Transverse colon (tissue), 4 donors: Measurements from ENCODE around the gene IL7R.

Experiments used
- CTCF ChIP-seq, 5 experiments: fragments of 200-600 bp in 3 of 5; fragments of 450-650 bp in 2 of 5; sonication (generic) in 3 of 5; IDR thresholded peaks; 1 replicate in 2 of 5; 2 replicates in 3 of 5; pipeline ENCODE4 v1.5.1; 2016 to 2017; ENCODE audit warnings: antibody characterized with exemption in 5 of 5, inconsistent platforms in 3 of 5, mild to moderate bottlenecking in 2 of 5, moderate library complexity in 1 of 5
- EP300 ChIP-seq: sonication (generic); formaldehyde crosslinking; IDR thresholded peaks from one replicate; pipeline ENCODE4 v1.6.1; 2017; ENCODE audit warnings: antibody characterized with exemption, low read depth
- POLR2A ChIP-seq: fragments of 450-650 bp; IDR thresholded peaks from one replicate; pipeline ENCODE4 v1.6.1; 2016; ENCODE audit warnings: antibody characterized with exemption, mild to moderate bottlenecking, moderate library complexity
- POLR2AphosphoS5 ChIP-seq, 3 donors: sonication (generic); formaldehyde crosslinking; IDR thresholded peaks; one replicate each; pipeline ENCODE4 v1.6.1; 2016; ENCODE audit warnings: antibody characterized with exemption in 3 of 3

GRCh38 chr5:35886381-35886780 lies 29.7 kb downstream of the IL7R start:
- no peak for TF ChIP-seq CTCF (IDR thresholded peaks at IDR 0.05)
- TF ChIP-seq EP300, result no peak
- no peak for TF ChIP-seq POLR2A
- no peak for TF ChIP-seq POLR2AphosphoS5 (IDR thresholded peaks at IDR 0.05)
